GM12892 (cell line): ENCODE measurements around the gene HTRA2.

Experiments used
- POLR2A ChIP-seq: IDR thresholded peaks from 2 replicates; pipeline ENCODE4 v1.6.1; 2011; ENCODE audit warnings: low read depth, low read length, control low read depth
- POLR2AphosphoS5 ChIP-seq: IDR thresholded peaks from 2 replicates; pipeline ENCODE4 v1.6.1; 2011; ENCODE audit warnings: low read depth, low read length, control low read depth
- TAF1 ChIP-seq: IDR thresholded peaks from 2 replicates; pipeline ENCODE4 v1.6.1; 2011; ENCODE audit warnings: low read depth, mild to moderate bottlenecking, control low read depth, low read length, borderline replicate concordance

GRCh38 chr2:74507926-74508520 lies 21.7 kb upstream of the HTRA2 start:
- TF ChIP-seq POLR2A (no peak), TAF1 (no peak), POLR2AphosphoS5 (no peak)
